Measurements from ENCODE around the gene ETNPPL.
"Not testable (repeated sequence)": the region's sequence is repeated elsewhere in the genome, so short reads cannot be mapped to it uniquely, and the experiment has no call there.

Gene ETNPPL

GRCh38 chr4:108717386-108717785 is 45.5 kb downstream of the ETNPPL start:
- Histone ChIP-seq H3K27me3 (ENCODE audit: control insufficient read depth in 1 of 2, insufficient read depth in 2 of 2, low read length in 2 of 2) (no peaks in the 10 kb centered on the region), H3K4me1 (ENCODE audit: insufficient read depth, low read length) (no peaks in the 10 kb centered on the region), H3K36me3 (ENCODE audit: insufficient read depth, low read length) (no peaks in the 10 kb centered on the region), H3K9me3 (ENCODE audit: low read length) (no peaks in the 10 kb centered on the region), H3K27ac (ENCODE audit: low read depth, low read length) (no peak overlapping the region), H3K4me3 (ENCODE audit: low read depth in 1 of 2, low read length in 2 of 2) (no peak overlapping the region), H3K9ac (ENCODE audit: low read length) (no peak overlapping the region)

GRCh38 chr4:108716340-108716739 is 46.5 kb downstream of the ETNPPL start:
- Histone ChIP-seq H3K4me3 (ENCODE audit: low read depth in 1 of 2, low read length in 2 of 2) (no peak overlapping the region), H3K9me3 (ENCODE audit: low read length) (no peaks in the 10 kb centered on the region), H3K27me3 (ENCODE audit: control insufficient read depth in 1 of 2, insufficient read depth in 2 of 2, low read length in 2 of 2) (no peaks in the 10 kb centered on the region), H3K27ac (ENCODE audit: low read depth, low read length) (no peak overlapping the region), H3K36me3 (ENCODE audit: insufficient read depth, low read length) (no peaks in the 10 kb centered on the region), H3K4me1 (ENCODE audit: insufficient read depth, low read length) (no peaks in the 10 kb centered on the region), H3K9ac (ENCODE audit: low read length) (no peak overlapping the region)

DNA sequence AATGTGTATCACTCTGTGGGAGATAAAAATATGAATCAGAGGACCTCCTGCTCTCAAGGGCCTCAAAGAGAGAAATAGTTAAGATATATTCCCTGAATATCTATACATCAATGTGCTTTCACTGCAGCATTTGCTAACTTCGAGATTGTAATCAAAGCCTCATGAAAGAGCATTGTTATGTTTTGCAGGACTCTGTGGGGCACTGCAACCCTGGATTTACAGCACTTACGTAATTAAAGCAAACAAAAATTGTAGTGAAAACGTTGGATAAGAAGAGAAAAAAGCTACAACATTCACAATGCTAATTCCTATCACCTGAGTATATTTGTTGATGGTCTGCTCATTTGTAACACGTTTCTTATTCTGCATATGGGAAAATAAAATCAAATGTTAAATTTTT is 48.0 kb downstream of the ETNPPL start:
- no peak overlapping the region for H3K27ac ChIP-seq (ENCODE audit: low read depth, low read length)
- no peaks in the 10 kb centered on the region for H3K36me3 ChIP-seq (ENCODE audit: insufficient read depth, low read length)
- no peak overlapping the region for H3K4me3 ChIP-seq (ENCODE audit: low read depth in 1 of 2, low read length in 2 of 2)
- no peaks in the 10 kb centered on the region for H3K4me1 ChIP-seq (ENCODE audit: insufficient read depth, low read length)
- no peak overlapping the region for H3K9ac ChIP-seq (ENCODE audit: low read length)
- no peaks in the 10 kb centered on the region for H3K27me3 ChIP-seq (ENCODE audit: control insufficient read depth in 1 of 2, insufficient read depth in 2 of 2, low read length in 2 of 2)
- no peaks in the 10 kb centered on the region for H3K9me3 ChIP-seq (ENCODE audit: low read length)

GRCh38 chr4:108710578-108710977 is 52.3 kb downstream of the ETNPPL start:
- H3K27me3 ChIP-seq (ENCODE audit: control insufficient read depth in 1 of 2, insufficient read depth in 2 of 2, low read length in 2 of 2); H3K4me3 ChIP-seq (ENCODE audit: low read depth in 1 of 2, low read length in 2 of 2); H3K36me3 ChIP-seq (ENCODE audit: insufficient read depth, low read length); H3K9me3 ChIP-seq (ENCODE audit: low read length); H3K4me1 ChIP-seq (ENCODE audit: insufficient read depth, low read length); H3K9ac ChIP-seq (ENCODE audit: low read length); H3K27ac ChIP-seq (ENCODE audit: low read depth, low read length): not testable (repeated sequence)

DNA sequence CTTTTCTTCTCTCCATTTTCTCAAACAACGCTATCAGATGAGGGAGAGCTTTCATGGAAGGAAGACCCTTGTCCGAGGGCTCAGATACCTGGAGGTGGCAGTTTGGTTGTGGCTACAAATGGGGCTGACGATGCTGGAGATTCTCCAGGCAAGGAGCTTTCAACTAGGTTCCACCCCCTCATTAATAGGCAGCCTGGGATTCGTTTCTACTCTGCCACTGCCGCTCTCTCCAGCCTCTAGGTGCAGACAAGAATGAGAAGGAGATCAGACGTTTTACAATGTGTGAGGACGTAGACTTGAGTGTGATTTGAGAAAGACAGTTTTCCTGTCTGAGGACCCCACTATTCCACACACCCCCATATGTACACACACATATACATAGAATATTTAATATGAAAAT is 53.1 kb downstream of the ETNPPL start:
- H3K27me3 ChIP-seq (ENCODE audit: control insufficient read depth in 1 of 2, insufficient read depth in 2 of 2, low read length in 2 of 2): no peaks in the 10 kb centered on the region
- H3K4me1 ChIP-seq (ENCODE audit: insufficient read depth, low read length): no peaks in the 10 kb centered on the region
- no peaks in the 10 kb centered on the region for H3K36me3 ChIP-seq (ENCODE audit: insufficient read depth, low read length)
- no peak overlapping the region for H3K27ac ChIP-seq (ENCODE audit: low read depth, low read length)
- H3K9ac ChIP-seq (ENCODE audit: low read length): no peak overlapping the region
- H3K9me3 ChIP-seq (ENCODE audit: low read length): no peaks in the 10 kb centered on the region
- no peak overlapping the region for H3K4me3 ChIP-seq (ENCODE audit: low read depth in 1 of 2, low read length in 2 of 2)

DNA sequence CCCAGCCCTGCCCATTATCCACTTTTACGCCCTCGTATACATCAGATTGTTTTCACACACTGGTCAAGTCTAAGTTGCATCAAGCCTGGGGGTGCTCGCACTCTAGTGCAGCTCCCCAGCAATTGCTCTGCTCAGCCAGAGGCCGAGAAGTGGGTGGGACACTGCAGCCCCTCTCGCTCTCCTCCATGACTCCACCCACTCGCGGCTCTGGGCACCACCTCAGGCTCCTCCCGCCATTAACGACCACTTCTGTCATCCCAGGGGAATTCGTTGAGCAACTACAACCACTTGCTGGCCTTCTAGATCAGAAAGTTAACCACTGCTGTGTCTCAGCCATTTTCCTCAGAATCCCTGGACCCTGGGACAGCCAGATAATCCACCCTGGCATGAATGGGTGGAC is 53.6 kb downstream of the ETNPPL start:
- H3K9ac ChIP-seq (ENCODE audit: low read length): no peak overlapping the region
- no peaks in the 10 kb centered on the region for H3K9me3 ChIP-seq (ENCODE audit: low read length)
- no peaks in the 10 kb centered on the region for H3K36me3 ChIP-seq (ENCODE audit: insufficient read depth, low read length)
- no peak overlapping the region for H3K27ac ChIP-seq (ENCODE audit: low read depth, low read length)
- no peaks in the 10 kb centered on the region for H3K4me1 ChIP-seq (ENCODE audit: insufficient read depth, low read length)
- H3K27me3 ChIP-seq (ENCODE audit: control insufficient read depth in 1 of 2, insufficient read depth in 2 of 2, low read length in 2 of 2): no peaks in the 10 kb centered on the region
- no peak overlapping the region for H3K4me3 ChIP-seq (ENCODE audit: low read depth in 1 of 2, low read length in 2 of 2)

DNA sequence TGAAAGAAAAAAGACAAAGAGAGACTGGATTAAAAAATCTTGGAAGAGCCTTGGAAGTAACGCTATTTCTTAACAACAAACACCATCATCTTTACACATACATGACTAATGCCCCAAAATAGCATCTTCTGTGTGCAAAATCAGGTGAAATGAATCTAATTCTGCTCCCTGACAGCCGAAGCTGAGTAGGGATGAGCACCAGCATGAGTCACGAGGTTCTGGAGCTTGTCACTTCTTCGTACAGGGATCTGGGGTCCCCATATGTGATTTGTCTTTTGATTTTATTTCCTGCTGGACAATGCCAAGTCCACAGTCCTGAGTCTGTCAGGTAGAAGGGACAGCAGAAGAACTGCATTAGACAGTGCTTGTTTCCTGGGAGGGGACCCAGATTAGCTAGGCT is 56.6 kb downstream of the ETNPPL start:
- H3K9ac ChIP-seq (ENCODE audit: low read length): no peak overlapping the region
- H3K27ac ChIP-seq (ENCODE audit: low read depth, low read length): no peak overlapping the region
- no peaks in the 10 kb centered on the region for H3K27me3 ChIP-seq (ENCODE audit: control insufficient read depth in 1 of 2, insufficient read depth in 2 of 2, low read length in 2 of 2)

DNA sequence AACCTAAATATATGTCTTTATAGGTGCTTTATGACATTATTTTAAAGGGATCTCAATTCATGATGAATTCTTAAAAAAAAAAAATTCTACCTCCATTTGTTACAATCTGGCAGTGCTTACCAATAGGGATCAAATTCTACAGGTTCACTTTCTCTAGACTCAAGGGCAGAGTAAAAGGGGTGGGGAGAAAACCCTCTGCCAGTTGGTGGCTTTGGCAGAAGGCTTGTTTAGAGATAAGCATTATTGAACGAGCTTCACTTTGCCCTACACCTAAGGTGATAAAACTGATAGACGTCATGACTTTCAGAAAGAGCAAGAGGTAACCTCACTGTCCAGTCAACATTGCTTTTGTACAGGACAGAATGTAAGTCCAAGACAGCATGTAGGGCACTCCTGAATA is 58.9 kb downstream of the ETNPPL start:
- Histone ChIP-seq H3K27ac (ENCODE audit: low read depth, low read length) (no peak overlapping the region), H3K4me3 (ENCODE audit: low read depth in 1 of 2, low read length in 2 of 2) (no peak overlapping the region), H3K4me1 (ENCODE audit: insufficient read depth, low read length) (no peaks in the 10 kb centered on the region), H3K9me3 (ENCODE audit: low read length) (no peaks in the 10 kb centered on the region), H3K9ac (ENCODE audit: low read length) (no peak overlapping the region), H3K36me3 (ENCODE audit: insufficient read depth, low read length) (no peaks in the 10 kb centered on the region), H3K27me3 (ENCODE audit: control insufficient read depth in 1 of 2, insufficient read depth in 2 of 2, low read length in 2 of 2) (no peaks in the 10 kb centered on the region)

More for the DNA sequence above, 56.6 kb downstream of the ETNPPL start:
- no peaks in the 10 kb centered on the region for H3K36me3 ChIP-seq (ENCODE audit: insufficient read depth, low read length)
- H3K4me1 ChIP-seq (ENCODE audit: insufficient read depth, low read length): no peaks in the 10 kb centered on the region
- H3K4me3 ChIP-seq (ENCODE audit: low read depth in 1 of 2, low read length in 2 of 2): no peak overlapping the region
- no peaks in the 10 kb centered on the region for H3K9me3 ChIP-seq (ENCODE audit: low read length)

GRCh38 chr4:108703370-108703769 is 59.5 kb downstream of the ETNPPL start:
- Histone ChIP-seq H3K4me3 (ENCODE audit: low read depth in 1 of 2, low read length in 2 of 2) (no peak overlapping the region), H3K27ac (ENCODE audit: low read depth, low read length) (no peak overlapping the region), H3K9me3 (ENCODE audit: low read length) (no peaks in the 10 kb centered on the region), H3K36me3 (ENCODE audit: insufficient read depth, low read length) (no peaks in the 10 kb centered on the region), H3K4me1 (ENCODE audit: insufficient read depth, low read length) (no peaks in the 10 kb centered on the region), H3K27me3 (ENCODE audit: control insufficient read depth in 1 of 2, insufficient read depth in 2 of 2, low read length in 2 of 2) (no peaks in the 10 kb centered on the region), H3K9ac (ENCODE audit: low read length) (no peak overlapping the region)

GRCh38 chr4:108702960-108703359 is 59.9 kb downstream of the ETNPPL start:
- H3K9ac ChIP-seq (ENCODE audit: low read length): no peak overlapping the region
- no peak overlapping the region for H3K27ac ChIP-seq (ENCODE audit: low read depth, low read length)
- H3K4me1 ChIP-seq (ENCODE audit: insufficient read depth, low read length): no peaks in the 10 kb centered on the region
- no peaks in the 10 kb centered on the region for H3K27me3 ChIP-seq (ENCODE audit: control insufficient read depth in 1 of 2, insufficient read depth in 2 of 2, low read length in 2 of 2)
- no peaks in the 10 kb centered on the region for H3K36me3 ChIP-seq (ENCODE audit: insufficient read depth, low read length)
- H3K4me3 ChIP-seq (ENCODE audit: low read depth in 1 of 2, low read length in 2 of 2): no peak overlapping the region
- no peaks in the 10 kb centered on the region for H3K9me3 ChIP-seq (ENCODE audit: low read length)

- Histone ChIP-seq H3K27me3 (ENCODE audit: control insufficient read depth in 1 of 2, insufficient read depth in 2 of 2, low read length in 2 of 2) (no peaks in the 10 kb centered on the region), H3K9me3 (ENCODE audit: low read length) (no peaks in the 10 kb centered on the region), H3K9ac (ENCODE audit: low read length) (no peak overlapping the region), H3K4me1 (ENCODE audit: insufficient read depth, low read length) (no peaks in the 10 kb centered on the region), H3K27ac (ENCODE audit: low read depth, low read length) (no peak overlapping the region), H3K36me3 (ENCODE audit: insufficient read depth, low read length) (no peaks in the 10 kb centered on the region), H3K4me3 (ENCODE audit: low read depth in 1 of 2, low read length in 2 of 2) (no peak overlapping the region)
These were observed 62.6 kb downstream of the ETNPPL start for GRCh38 chr4:108700081-108700757.

- H3K4me3 ChIP-seq (ENCODE audit: low read depth in 1 of 2, low read length in 2 of 2): no peak overlapping the region
- H3K4me1 ChIP-seq (ENCODE audit: insufficient read depth, low read length): no peaks in the 10 kb centered on the region
- no peaks in the 10 kb centered on the region for H3K27me3 ChIP-seq (ENCODE audit: control insufficient read depth in 1 of 2, insufficient read depth in 2 of 2, low read length in 2 of 2)
- H3K27ac ChIP-seq (ENCODE audit: low read depth, low read length): no peak overlapping the region
- no peak overlapping the region for H3K9ac ChIP-seq (ENCODE audit: low read length)
- H3K36me3 ChIP-seq (ENCODE audit: insufficient read depth, low read length): no peaks in the 10 kb centered on the region
- no peaks in the 10 kb centered on the region for H3K9me3 ChIP-seq (ENCODE audit: low read length)
These were observed 66.7 kb downstream of the ETNPPL start for GRCh38 chr4:108696160-108696559.
